ENCODE measurements around the gene PCDHGA1. TPM values are rescaled to one million over a fixed set of nuclear protein-coding genes. Genes with fewer than 3 reads are reported as not detected.
"Not testable (repeated sequence)": the region's sequence is repeated elsewhere in the genome, so short reads cannot be mapped to it uniquely, and the experiment has no call there.

The PCDHGA1 gene
- total and polyA plus RNA-seq, 12 donors, result 0.09 to 0.96 (median 0.30) TPM

- H3K27ac ChIP-seq, result no peak within 1 kb of the TSS
- H3K4me1 ChIP-seq (replicated peaks in 1 of 2), result no peaks in the 10 kb centered on the region
- H3K9me3 ChIP-seq (replicated peaks in 1 of 3), result peaks cover 0 to 10% (median 0%) of the 10 kb centered on the region in 3 donors
- H3K27me3 ChIP-seq, result no peaks in the 10 kb centered on the region
- no peaks in the 10 kb centered on the region for H3K36me3 ChIP-seq (replicated peaks in 1 of 2)
- TF ChIP-seq POLR2A (IDR thresholded peaks at IDR 0.05) (no peak), CTCF (IDR thresholded peaks at IDR 0.05) (peak in 3 of 6 experiments; percentile 30 to 43 (median 37))
- no peak for DNase-seq
- WGBS, 4 donors, result 7 to 17% (median 10%) methylated on average over 10 to 27 of the region's 27 CpGs
- intact Hi-C loops (cut with DNase I), result no loop called here
- H3K4me3 ChIP-seq, result peak within 1 kb of the TSS in 1 of 4 donors; percentile 9
Measured at GRCh38 chr5:141338538-141339306, 8.4 kb downstream of the PCDHGA1 start, which contains the start of gene PCDHGA2. TSS of gene PCDHGA2 (plus strand) at chr5:141338760.

GRCh38 chr5:141340781-141341354 lies 10.6 kb downstream of the PCDHGA1 start:
- H3K36me3 ChIP-seq (replicated peaks in 1 of 2); intact Hi-C loops (cut with DNase I); H3K27me3 ChIP-seq; H3K4me1 ChIP-seq (replicated peaks in 1 of 2); DNase-seq; H3K4me3 ChIP-seq; H3K9me3 ChIP-seq (replicated peaks in 1 of 3); H3K27ac ChIP-seq: not testable (repeated sequence)
- 49 to 85% (median 59%) methylated on average over 21 to 44 of the region's 45 CpGs for WGBS, 4 donors

- peaks cover 0 to 15% (median 10%) of the 10 kb centered on the region in 3 donors for H3K9me3 ChIP-seq (replicated peaks in 1 of 3)
- H3K4me3 ChIP-seq, result no peak overlapping the region
- no peak overlapping the region for H3K27ac ChIP-seq
- WGBS, 4 donors, result 12 to 39% (median 17%) methylated on average over 1 of the region's 1 CpG
- intact Hi-C loops (cut with DNase I), result no loop called here
- no peak for TF ChIP-seq CTCF (IDR thresholded peaks at IDR 0.05)
- no peak for TF ChIP-seq POLR2A (IDR thresholded peaks at IDR 0.05)
- no peaks in the 10 kb centered on the region for H3K27me3 ChIP-seq
- DNase-seq, result no peak
- H3K36me3 ChIP-seq (replicated peaks in 1 of 2), result no peaks in the 10 kb centered on the region
- H3K4me1 ChIP-seq (replicated peaks in 1 of 2), result no peaks in the 10 kb centered on the region
Measured at GRCh38 chr5:141342773-141343172, 12.5 kb downstream of the PCDHGA1 start.

GRCh38 chr5:141343242-141343952 lies 13.1 kb downstream of the PCDHGA1 start, which contains the start of gene PCDHGA3:
TSS of gene PCDHGA3 (plus strand) at chr5:141343829. CDS start at chr5:141344034, 205 bp downstream.
- Histone ChIP-seq H3K9me3 (replicated peaks in 1 of 3) (peaks cover 0 to 20% (median 10%) of the 10 kb centered on the region in 3 donors), H3K4me3 (peak within 1 kb of the TSS in 1 of 4 donors; percentile 16), H3K27me3 (no peaks in the 10 kb centered on the region), H3K36me3 (replicated peaks in 1 of 2) (no peaks in the 10 kb centered on the region), H3K27ac (no peak within 1 kb of the TSS), H3K4me1 (replicated peaks in 1 of 2) (no peaks in the 10 kb centered on the region)
- intact Hi-C loops (cut with DNase I), result no loop called here
- DNase-seq, result peak in 1 of 7 donors; percentile 32
- TF ChIP-seq CTCF (IDR thresholded peaks at IDR 0.05), result peak in 4 of 6 experiments; percentile 9 to 33 (median 18)
- no peak for TF ChIP-seq POLR2A (IDR thresholded peaks at IDR 0.05)
- 22 to 29% (median 24%) methylated on average over 9 of the region's 9 CpGs for whole genome bisulfite sequencing, 4 donors
